SK-N-SH (cell line): ENCODE measurements around the gene NUP188. TPM values are rescaled to one million over a fixed set of nuclear protein-coding genes. Genes with fewer than 3 reads are reported as not detected.

ENCODE experiments used
- CTCF ChIA-PET: fragments of 300-600, 350-600 bp; formaldehyde crosslinking; extraction: SDS; loops from one replicate; lab custom pipeline; 2021; lab: Yijun Ruan, JAX
- POLR2A ChIA-PET: fragments of 350-600 bp; sonication (Branson Sonifier 250); formaldehyde crosslinking; extraction: SDS; loops from one replicate; lab custom pipeline; 2020; ENCODE audit warnings: antibody characterized with exemption, inconsistent platforms; lab: Yijun Ruan, JAX
- DNase-seq: peaks from one replicate; pipeline ENCODE4 v3.0.0; 2012
- H2AFZ ChIP-seq: fragments of 200-600 bp; sonication (generic); 2 replicates; pipeline ENCODE4 v1.8.1; 2016; ENCODE audit warnings: antibody characterized with exemption, mild to moderate bottlenecking, low read depth
- H3F3A ChIP-seq: fragments of 200-600 bp; sonication (generic); replicated peaks from 2 replicates; pipeline ENCODE3; 2016; ENCODE audit warnings: antibody characterized with exemption, mild to moderate bottlenecking; ENCODE audit not compliant: insufficient read depth
- H3K27ac ChIP-seq, 2 experiments: fragments of 200-500 bp in 1 of 2; fragments of 200-600 bp in 1 of 2; sonication (Bioruptor generic) in 1 of 2; sonication (generic), shearing (Covaris generic) in 1 of 2; 2 replicates each; pipeline versions ENCODE4 v1.5.1 to v1.6.1; 2014 to 2016; ENCODE audit warnings: low read depth in 2 of 2, inconsistent platforms in 1 of 2, low read length in 1 of 2, mild to moderate bottlenecking in 1 of 2, mixed read lengths in 1 of 2
- H3K27me3 ChIP-seq: fragments of 200-600 bp; sonication (generic), shearing (Covaris generic); 2 replicates; pipeline ENCODE4 v1.6.1; 2016; ENCODE audit warnings: mixed run types; ENCODE audit not compliant: insufficient read depth
- H3K36me3 ChIP-seq, 2 experiments: fragments of 200-500 bp in 1 of 2; fragments of 200-600 bp in 1 of 2; sonication (Bioruptor generic) in 1 of 2; sonication (generic) in 1 of 2; replicated peaks in 1 of 2; 2 replicates each; pipeline versions ENCODE3 to v1.5.1; 2014 to 2016; ENCODE audit warnings: low read length in 1 of 2, mild to moderate bottlenecking in 1 of 2; ENCODE audit not compliant: insufficient read depth in 2 of 2, control insufficient read depth in 1 of 2
- H3K4me1 ChIP-seq, 2 experiments: fragments of 200-500 bp in 1 of 2; fragments of 200-600 bp in 1 of 2; sonication (Bioruptor generic) in 1 of 2; sonication (generic), shearing (Covaris generic) in 1 of 2; 2 replicates each; pipeline versions ENCODE4 v1.5.1 to v1.6.1; 2014 to 2016; ENCODE audit warnings: low read depth in 1 of 2, low read length in 1 of 2, mixed run types in 1 of 2; ENCODE audit not compliant: insufficient read depth in 2 of 2, control insufficient read depth in 1 of 2
- H3K4me2 ChIP-seq: fragments of 200-600 bp; sonication (generic), shearing (Covaris generic); 2 replicates; pipeline ENCODE4 v1.6.1; 2017; ENCODE audit warnings: mixed run types
- H3K4me3 ChIP-seq, 2 experiments: fragments of 200-500 bp in 1 of 2; fragments of 200-600 bp in 1 of 2; sonication (Bioruptor generic) in 1 of 2; sonication (generic), shearing (Covaris generic) in 1 of 2; 2 replicates each; pipeline versions ENCODE4 v1.5.1 to v1.8.1; 2014 to 2016; ENCODE audit warnings: low read depth in 2 of 2, inconsistent platforms in 1 of 2, low read length in 1 of 2, mild to moderate bottlenecking in 1 of 2, mixed read lengths in 1 of 2, moderate library complexity in 1 of 2
- H3K79me2 ChIP-seq: fragments of 200-600 bp; sonication (generic); 2 replicates; pipeline ENCODE4 v1.8.1; 2017; ENCODE audit warnings: mild to moderate bottlenecking; ENCODE audit not compliant: insufficient read depth
- H3K9ac ChIP-seq: fragments of 200-600 bp; sonication (generic); 2 replicates; pipeline ENCODE4 v1.6.1; 2017; ENCODE audit warnings: mixed run types
- H3K9me2 ChIP-seq: fragments of 200-600 bp; sonication (generic); 2 replicates; pipeline ENCODE4 v1.6.1; 2017; ENCODE audit warnings: mixed run types
- H3K9me3 ChIP-seq: fragments of 200-600 bp; sonication (generic); 2 replicates; pipeline ENCODE4 v1.6.1; 2017; ENCODE audit warnings: mixed run types, mild to moderate bottlenecking, moderate library complexity
- H4K20me1 ChIP-seq: fragments of 200-600 bp; sonication (generic); 2 replicates; pipeline ENCODE4 v1.6.1; 2017; ENCODE audit warnings: mild to moderate bottlenecking, mixed run types; ENCODE audit not compliant: insufficient read depth
- CTCF ChIP-seq: fragments of 200-600 bp; sonication (generic); IDR thresholded peaks from 2 replicates; pipeline ENCODE4 v1.6.1; 2017; ENCODE audit warnings: antibody characterized with exemption, mild to moderate bottlenecking, moderate library complexity
- FOXM1 ChIP-seq: IDR thresholded peaks from 2 replicates; pipeline ENCODE4 v1.4.0; 2012; ENCODE audit warnings: low read depth, mild to moderate bottlenecking
- IRF3 ChIP-seq: fragments of 150-350 bp; IDR thresholded peaks from 2 replicates; pipeline ENCODE4 v1.6.1; 2016; ENCODE audit warnings: mild to moderate bottlenecking, low read depth, low read length
- MXI1 ChIP-seq: IDR thresholded peaks from 2 replicates; pipeline ENCODE4 v1.6.1; 2012; ENCODE audit warnings: mild to moderate bottlenecking, low read depth, low read length, improper control_type of control experiment
- NRF1 ChIP-seq: IDR thresholded peaks from 2 replicates; pipeline ENCODE4 v1.6.1; 2012; ENCODE audit warnings: low read depth, mild to moderate bottlenecking, low read length
- POLR2AphosphoS5 ChIP-seq: IDR thresholded peaks from 2 replicates; pipeline ENCODE4 v1.6.1; 2012; ENCODE audit warnings: low read depth, low read length
- RXRA ChIP-seq: IDR thresholded peaks from 2 replicates; pipeline ENCODE4 v1.4.0; 2012; ENCODE audit warnings: low read depth, mild to moderate bottlenecking, borderline replicate concordance
- TEAD4 ChIP-seq: IDR thresholded peaks from 2 replicates; pipeline ENCODE4 v1.4.0; 2012; ENCODE audit warnings: mild to moderate bottlenecking, borderline replicate concordance; ENCODE audit not compliant: insufficient read depth
- WGBS: methylation state at CpG from one replicate; pipeline ENCODE4 v1.1.6; 2017; ENCODE audit warnings: low lambda C conversion rate; 5-methylcytosine and 5-hydroxymethylcytosine counted together
- polyA plus RNA-seq, 3 experiments: library from polyadenylated mRNA; depleted of rRNA; stranded (reverse); fragments of >200 nt; gene quantifications; 2 replicates each; pipeline ENCODE4 v1.2.3, GENCODE V29; 2012
- TF ChIP-seq, protein P1 (sequence below): fragments of 150-350 bp; IDR thresholded peaks from 2 replicates; pipeline ENCODE4 v1.6.1; 2017; ENCODE audit warnings: antibody characterized with exemption, low read length, low read depth, borderline replicate concordance
- TF ChIP-seq, protein P2 (sequence below): IDR thresholded peaks from 2 replicates; pipeline ENCODE4 v1.6.1; 2012; ENCODE audit warnings: mild to moderate bottlenecking, low read depth, low read length, moderate library complexity

Gene NUP188
- polyA plus RNA-seq, 1 of the 3 experiments (the other 2 are of a cell fraction) = 49.5 TPM

GRCh38 chr9:129007035-129007765 is 59.7 kb downstream of the NUP188 start:
- 0 out of 2 replicates have a peak, but pooled peaks cover 3% of the 10 kb centered on the region for H4K20me1 ChIP-seq
- no peak overlapping the region for H3K27ac ChIP-seq
- TF ChIP-seq NRF1 = no peak
- TF ChIP-seq, protein P1, sequence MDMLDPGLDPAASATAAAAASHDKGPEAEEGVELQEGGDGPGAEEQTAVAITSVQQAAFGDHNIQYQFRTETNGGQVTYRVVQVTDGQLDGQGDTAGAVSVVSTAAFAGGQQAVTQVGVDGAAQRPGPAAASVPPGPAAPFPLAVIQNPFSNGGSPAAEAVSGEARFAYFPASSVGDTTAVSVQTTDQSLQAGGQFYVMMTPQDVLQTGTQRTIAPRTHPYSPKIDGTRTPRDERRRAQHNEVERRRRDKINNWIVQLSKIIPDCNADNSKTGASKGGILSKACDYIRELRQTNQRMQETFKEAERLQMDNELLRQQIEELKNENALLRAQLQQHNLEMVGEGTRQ = no peak
- no peak; the same call in 1 of the 2 replicates for TF ChIP-seq CTCF
- 0 out of 2 replicates have a peak, but pooled peaks have one; percentile 14 for TF ChIP-seq POLR2AphosphoS5
- TF ChIP-seq TEAD4 = no peak
- TF ChIP-seq RXRA = no peak
- TF ChIP-seq MXI1 = no peak
- TF ChIP-seq, all 33 proteins: peak for 1
- Histone ChIP-seq H2AFZ (no peak overlapping the region), H3K4me1 (no peaks in the 10 kb centered on the region; a peak in 1 of 4 replicates), H3K9ac (no peak overlapping the region), H3K79me2 (no peaks in the 10 kb centered on the region), H3K9me2 (no peaks in the 10 kb centered on the region), H3F3A (peaks cover 14% of the 10 kb centered on the region), H3K36me3 (peaks cover 4 to 63% of the 10 kb centered on the region in 2 experiments), H3K27me3 (no peaks in the 10 kb centered on the region), H3K9me3 (no peaks in the 10 kb centered on the region), H3K4me2 (no peak overlapping the region), H3K4me3 (peak overlapping the region in 1 of 2 experiments; percentile 40; a peak in 1 of 4 replicates)
- CTCF ChIA-PET = interaction anchor here (0.6 to 4.7 kb wide), 19 partner anchors 9 to 534 kb away, joined by 3 to 37 read pairs (median 4); partner anchors contain the start of genes DOLPP1 and SH3GLB2
- no peak for DNase-seq
- POLR2A ChIA-PET = no interaction called here
- 93% methylated on average over 14 of the region's 14 CpGs for WGBS

DNA sequence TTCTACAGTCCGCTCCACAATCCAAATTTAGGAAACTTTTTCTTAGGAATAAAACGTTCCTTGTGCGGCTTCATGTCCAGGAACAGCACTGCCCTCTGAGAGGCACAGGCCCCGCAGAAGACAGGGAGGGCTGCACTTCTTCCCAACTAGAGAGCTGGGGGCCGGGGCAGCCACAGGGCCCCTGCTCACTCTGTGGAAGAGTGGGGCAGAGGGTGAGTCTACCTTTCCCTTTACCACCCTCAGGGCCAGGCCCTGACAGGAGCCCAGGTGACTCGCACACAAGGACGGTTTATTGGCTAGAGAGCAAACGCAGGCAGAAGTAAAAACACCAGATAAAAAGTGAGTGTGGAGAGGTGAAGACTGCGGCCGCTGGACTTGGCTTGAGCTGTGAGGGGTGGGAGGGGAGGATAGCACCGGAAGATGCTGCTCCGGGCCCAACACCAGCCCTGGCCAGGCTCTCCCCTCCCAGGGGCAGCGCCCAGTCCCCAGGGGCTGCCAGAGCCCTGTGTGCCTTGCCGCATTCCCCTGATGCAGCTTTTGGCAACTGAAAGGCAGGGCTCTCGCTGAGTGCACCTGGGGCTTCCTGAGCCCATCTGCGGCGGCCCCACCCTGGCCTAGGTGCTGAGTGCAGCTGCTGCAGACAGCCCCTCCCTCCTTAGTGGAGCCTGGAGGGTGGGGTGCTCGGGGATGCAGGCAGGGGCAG is 60.4 kb downstream of the NUP188 start:
- ChIA-PET POLR2A (no interaction called here), CTCF (interaction anchor here (0.8 to 4.7 kb wide), 14 partner anchors 9 to 534 kb away, joined by 3 to 37 read pairs (median 4); partner anchors contain the start of gene DOLPP1)
- 0 out of 2 replicates have a peak, but pooled peaks cover 3% of the 10 kb centered on the region for H4K20me1 ChIP-seq
- no peak overlapping the region for H3K27ac ChIP-seq
- H3K9me3 ChIP-seq = no peaks in the 10 kb centered on the region
- no peak for DNase-seq
- H3K9me2 ChIP-seq = no peaks in the 10 kb centered on the region
- H3K4me1 ChIP-seq = no peaks in the 10 kb centered on the region; a peak in 1 of 4 replicates
- no peak overlapping the region for H2AFZ ChIP-seq
- no peak for TF ChIP-seq IRF3
- TF ChIP-seq FOXM1 = no peak
- TF ChIP-seq, protein P2, sequence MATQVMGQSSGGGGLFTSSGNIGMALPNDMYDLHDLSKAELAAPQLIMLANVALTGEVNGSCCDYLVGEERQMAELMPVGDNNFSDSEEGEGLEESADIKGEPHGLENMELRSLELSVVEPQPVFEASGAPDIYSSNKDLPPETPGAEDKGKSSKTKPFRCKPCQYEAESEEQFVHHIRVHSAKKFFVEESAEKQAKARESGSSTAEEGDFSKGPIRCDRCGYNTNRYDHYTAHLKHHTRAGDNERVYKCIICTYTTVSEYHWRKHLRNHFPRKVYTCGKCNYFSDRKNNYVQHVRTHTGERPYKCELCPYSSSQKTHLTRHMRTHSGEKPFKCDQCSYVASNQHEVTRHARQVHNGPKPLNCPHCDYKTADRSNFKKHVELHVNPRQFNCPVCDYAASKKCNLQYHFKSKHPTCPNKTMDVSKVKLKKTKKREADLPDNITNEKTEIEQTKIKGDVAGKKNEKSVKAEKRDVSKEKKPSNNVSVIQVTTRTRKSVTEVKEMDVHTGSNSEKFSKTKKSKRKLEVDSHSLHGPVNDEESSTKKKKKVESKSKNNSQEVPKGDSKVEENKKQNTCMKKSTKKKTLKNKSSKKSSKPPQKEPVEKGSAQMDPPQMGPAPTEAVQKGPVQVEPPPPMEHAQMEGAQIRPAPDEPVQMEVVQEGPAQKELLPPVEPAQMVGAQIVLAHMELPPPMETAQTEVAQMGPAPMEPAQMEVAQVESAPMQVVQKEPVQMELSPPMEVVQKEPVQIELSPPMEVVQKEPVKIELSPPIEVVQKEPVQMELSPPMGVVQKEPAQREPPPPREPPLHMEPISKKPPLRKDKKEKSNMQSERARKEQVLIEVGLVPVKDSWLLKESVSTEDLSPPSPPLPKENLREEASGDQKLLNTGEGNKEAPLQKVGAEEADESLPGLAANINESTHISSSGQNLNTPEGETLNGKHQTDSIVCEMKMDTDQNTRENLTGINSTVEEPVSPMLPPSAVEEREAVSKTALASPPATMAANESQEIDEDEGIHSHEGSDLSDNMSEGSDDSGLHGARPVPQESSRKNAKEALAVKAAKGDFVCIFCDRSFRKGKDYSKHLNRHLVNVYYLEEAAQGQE = no peak
- H3K36me3 ChIP-seq = peaks cover 4 to 56% of the 10 kb centered on the region in 2 experiments
- WGBS = 95% methylated on average over 16 of the region's 18 CpGs
- H3K27me3 ChIP-seq = no peaks in the 10 kb centered on the region
- no peak overlapping the region for H3K4me2 ChIP-seq
- H3K79me2 ChIP-seq = no peaks in the 10 kb centered on the region
- H3F3A ChIP-seq = peaks cover 14% of the 10 kb centered on the region
- no peak overlapping the region for H3K9ac ChIP-seq
- H3K4me3 ChIP-seq = no peak overlapping the region
